Stimulated activated CD4-positive, alpha-beta T cell treated with anti-CD3 and anti-CD28 coated beads, Interleukin-15, amount 100 ng/mL, for 48 hours (primary cell): ENCODE results near the gene E2F4.

ENCODE experiments used
- DNase-seq, 2 donors: peaks; one replicate each; pipeline ENCODE4 v3.0.0-alpha.2; 2020; ENCODE audit warnings: low read depth in 2 of 2

E2F4 gene, protein sequence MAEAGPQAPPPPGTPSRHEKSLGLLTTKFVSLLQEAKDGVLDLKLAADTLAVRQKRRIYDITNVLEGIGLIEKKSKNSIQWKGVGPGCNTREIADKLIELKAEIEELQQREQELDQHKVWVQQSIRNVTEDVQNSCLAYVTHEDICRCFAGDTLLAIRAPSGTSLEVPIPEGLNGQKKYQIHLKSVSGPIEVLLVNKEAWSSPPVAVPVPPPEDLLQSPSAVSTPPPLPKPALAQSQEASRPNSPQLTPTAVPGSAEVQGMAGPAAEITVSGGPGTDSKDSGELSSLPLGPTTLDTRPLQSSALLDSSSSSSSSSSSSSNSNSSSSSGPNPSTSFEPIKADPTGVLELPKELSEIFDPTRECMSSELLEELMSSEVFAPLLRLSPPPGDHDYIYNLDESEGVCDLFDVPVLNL

DNA sequence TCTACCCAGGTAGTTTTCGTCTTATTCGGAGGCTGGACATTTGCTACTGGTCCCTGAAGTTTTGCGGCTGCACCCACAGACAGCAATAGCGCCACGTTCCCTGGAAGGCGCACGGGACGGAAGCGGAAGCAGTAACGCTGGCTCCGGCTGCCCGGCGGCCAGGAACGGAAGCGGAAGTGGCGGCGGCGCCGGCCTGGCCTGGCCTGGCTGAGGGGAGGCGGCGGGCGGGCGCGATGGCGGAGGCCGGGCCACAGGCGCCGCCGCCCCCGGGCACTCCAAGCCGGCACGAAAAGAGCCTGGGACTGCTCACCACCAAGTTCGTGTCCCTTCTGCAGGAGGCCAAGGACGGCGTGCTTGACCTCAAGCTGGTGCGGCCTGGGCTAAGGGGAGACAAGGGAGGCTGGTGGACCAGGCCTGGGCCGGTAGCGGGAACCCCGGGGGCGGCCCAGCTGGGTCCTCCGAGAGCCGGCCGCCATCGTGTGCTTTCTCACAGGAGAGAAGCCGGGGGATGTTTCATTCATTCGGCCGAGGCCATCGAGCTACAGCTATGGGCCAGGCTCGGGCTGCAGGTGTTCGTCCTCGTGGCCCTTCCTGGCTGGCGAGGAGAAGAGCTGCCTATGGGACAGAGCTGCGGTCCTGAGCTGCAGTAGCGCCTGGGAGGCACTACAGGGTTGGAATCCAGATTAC is at the start of gene E2F4:
E2F4 (plus strand) TSS at position 161 of the 687 bp plus-strand sequence; CDS start at position 234, 73 bp downstream.
- DNase-seq, result peak; percentile 83 to 86

DNA sequence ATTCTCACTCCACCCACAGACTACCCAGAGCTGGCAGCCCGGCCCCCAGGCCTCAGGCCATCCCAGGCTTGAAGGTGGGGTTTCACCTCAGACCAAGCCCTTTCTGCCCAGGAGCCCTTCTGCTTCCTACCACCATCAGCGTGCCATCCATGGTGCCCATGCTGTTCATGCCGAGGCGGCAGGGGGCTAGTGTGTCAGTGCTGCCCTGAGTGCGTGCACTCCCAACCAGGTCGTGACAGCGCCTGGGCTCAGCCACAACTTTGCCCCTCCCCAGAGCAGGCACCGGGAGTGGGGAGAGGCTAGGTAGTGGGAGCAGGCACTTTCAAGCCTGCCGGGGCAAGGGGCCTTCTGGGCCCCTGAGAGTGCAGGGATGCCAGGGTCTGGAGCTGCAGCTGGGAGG is 49.6 kb upstream of the E2F4 start:
- no peak for DNase-seq

DNA sequence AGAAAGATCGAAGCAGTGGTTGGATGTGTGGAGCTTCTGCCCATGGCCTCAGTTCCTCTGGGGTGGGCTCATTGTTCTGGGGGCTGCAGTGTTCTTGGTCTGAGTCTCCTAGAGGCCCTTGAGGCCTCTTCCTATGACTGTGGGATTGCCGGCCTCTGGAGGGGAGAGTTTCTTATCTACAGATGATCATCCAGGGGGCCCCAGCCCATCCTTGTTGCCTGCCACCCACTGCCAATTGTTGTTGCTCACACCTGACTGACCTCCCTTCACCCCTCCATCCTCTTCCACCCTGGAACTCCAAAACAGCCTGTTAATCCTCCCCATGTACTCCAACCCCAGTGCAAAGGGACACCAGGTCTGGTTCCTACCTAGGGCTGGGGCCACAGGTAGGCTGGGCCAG is 47.0 kb upstream of the E2F4 start:
- DNase-seq, result no peak

DNA sequence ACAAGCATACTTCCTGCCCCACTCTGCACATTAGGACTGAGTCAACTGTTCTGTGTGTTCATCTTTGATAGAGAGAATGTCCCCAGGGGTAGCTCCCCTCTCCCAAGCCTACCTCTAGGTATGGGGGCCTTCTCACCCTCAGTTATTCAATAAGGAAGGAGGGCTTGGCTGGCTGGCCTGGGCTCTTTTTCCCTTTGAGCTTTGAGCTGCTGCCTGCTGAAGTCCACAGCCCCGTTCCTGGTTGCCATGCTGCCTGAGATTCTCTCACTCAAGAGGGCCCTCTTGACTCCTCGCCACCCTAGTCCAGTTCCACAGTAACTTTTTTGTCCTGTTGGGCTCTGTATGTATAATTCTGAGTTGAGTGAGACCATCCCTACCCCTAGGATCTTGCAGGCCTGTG is 46.2 kb upstream of the E2F4 start:
- no peak for DNase-seq

DNA sequence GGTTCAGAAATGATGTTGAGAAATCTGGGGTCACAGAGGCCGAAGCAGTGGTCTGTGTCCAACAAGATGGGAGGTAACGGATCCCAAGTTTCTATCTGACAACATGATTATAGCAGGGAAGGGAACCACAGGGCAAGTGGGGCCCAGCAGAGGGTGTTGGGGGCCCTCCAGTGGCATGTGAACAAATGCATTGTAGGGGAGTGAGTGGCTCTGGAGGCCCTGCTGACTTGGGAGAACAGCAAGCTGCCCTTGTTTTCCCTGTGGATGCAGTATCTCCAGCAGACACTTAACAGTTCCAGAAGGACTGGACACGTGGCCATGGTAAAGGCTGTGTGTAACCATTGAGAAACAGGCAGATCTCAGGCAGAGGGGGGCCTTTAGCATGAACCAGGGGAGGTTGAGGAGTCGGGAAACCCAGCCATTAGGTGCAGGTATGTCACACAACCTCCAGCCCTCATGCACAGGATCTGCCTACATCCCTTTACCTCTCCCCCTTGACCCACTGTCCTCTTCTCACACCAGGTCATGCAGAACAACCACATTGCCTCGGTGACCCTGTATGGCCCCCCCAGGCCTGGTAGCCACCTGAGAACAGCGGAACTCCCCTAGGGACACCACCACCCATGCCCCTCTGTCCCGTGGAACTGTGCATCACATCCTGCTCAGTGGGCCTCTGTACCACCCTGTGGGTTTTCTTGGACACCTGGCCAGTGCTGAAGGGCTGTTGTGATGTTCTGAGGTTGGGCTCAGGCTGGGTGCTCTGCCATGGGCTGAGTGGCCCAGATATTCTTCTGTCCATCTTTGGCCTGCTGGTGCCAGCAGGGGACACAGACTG is 45.2 kb upstream of the E2F4 start:
- no peak for DNase-seq

DNA sequence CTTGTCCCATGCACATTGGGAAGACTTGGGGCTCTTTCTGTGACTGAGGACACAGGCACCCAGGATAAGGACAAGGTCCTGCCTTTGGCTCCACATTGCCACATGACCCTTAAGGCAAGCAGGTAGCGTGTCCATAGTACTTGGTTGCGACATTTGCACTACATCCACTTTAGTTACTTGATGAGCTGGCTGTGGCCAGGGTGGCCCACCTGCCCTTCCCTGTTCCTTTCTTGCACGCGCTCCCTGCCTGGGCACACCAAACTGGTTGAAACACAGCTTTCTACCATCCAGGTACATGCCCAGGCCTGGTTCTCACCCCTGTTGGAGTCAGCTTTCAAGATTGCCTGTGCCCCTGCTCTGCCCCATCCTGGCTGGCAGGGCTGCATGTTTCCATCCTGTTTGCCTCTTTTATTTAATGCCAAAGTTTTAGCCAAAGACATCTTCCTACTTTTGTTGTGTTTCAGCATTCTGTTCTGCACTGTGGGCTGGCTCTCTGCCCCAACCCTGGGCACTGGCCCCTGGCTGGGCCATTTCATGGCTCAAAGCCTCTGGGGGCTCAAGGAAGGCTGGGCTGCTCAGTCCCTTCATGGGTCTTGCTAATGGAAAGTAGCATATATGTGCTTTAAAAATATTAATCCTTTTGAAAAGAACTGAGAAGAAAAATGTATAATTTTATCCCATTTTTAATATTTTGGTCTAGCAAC is 44.4 kb upstream of the E2F4 start:
- DNase-seq, result no peak

DNA sequence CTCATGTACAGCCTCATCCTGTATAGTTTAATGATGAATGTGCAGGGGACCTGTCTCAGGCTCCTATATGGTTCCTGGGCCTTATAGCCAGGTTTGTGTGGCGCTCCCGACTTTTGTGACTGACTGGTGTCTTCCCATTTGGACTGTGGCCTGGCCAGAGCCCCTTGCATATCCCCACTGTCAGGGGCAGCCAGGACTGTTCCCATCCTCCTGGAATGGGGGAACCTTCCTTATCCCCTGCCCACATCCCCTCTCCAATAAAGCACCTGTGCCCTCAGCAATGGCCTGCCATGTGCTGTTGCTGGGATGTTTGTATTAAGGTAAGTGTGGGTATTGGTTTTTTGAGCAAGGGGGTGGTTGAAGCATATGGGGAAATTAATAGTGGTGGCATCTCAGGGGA is 43.7 kb upstream of the E2F4 start:
- no peak for DNase-seq

DNA sequence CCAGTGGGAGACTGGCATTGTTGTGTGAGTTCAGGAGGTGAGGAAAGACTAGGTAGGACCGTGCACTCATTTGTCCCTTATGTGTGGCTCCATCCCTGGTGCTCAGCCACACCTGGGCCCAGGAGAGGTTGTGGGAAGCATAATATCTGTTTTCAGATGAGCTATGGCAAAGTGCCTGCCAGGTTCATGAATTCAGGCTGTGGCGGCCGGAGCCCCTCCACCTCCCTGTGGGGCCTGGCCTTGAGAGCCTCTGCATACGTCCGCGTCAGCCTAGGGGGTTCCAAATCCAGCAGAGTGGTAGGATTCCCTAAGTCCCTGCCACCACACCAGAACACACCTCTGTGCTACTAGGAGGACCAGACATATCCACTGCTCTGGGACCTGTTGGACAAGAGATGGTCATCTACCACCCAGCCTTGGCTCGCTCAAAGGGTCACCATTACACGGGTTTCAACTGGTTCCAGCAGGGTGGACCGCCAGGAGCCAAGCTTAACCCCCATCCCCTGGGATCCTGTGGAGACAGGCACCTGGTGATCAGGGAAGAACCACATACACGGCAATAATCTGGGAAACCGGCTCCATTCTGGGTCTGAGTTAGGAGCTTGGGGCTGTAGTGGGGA is 43.2 kb upstream of the E2F4 start:
- DNase-seq, result no peak

DNA sequence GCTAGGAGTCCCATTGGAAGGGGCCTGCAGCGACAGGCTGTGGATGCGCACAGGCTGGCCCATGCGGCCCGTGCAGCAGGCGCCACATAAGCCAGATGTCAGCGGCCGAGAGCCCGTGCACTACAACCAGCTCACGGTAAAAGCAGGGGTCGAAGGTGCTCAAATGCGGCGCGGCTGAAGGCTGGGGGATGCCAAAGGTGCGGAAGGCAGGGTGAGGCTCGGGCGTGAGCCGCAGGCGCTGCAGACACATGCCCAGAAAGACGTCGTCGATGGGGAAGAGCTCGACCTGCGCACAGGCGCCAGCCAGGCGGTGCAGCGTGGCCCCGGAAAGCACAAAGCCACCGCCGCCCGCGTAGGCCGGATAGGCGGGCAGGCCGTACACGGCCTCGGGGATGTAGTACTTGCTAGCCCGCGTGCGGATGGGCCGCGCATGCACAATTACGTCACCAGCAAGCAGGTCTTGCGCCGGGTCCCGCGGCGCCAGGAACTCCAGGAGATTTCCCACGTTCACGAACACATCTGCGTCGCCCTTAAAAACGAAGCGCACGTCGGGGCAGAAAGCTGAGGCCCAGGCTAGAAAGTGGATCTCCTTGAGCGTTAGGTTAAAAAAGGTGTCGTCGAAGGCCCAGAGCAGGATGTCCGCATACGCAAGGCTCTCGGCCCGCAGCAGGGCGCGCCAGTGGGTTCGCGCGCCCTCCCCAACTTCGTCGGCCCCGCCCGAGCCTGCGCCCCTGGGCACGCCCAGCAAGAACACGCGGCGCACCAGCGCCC is 42.5 kb upstream of the E2F4 start:
- DNase-seq, result no peak

DNA sequence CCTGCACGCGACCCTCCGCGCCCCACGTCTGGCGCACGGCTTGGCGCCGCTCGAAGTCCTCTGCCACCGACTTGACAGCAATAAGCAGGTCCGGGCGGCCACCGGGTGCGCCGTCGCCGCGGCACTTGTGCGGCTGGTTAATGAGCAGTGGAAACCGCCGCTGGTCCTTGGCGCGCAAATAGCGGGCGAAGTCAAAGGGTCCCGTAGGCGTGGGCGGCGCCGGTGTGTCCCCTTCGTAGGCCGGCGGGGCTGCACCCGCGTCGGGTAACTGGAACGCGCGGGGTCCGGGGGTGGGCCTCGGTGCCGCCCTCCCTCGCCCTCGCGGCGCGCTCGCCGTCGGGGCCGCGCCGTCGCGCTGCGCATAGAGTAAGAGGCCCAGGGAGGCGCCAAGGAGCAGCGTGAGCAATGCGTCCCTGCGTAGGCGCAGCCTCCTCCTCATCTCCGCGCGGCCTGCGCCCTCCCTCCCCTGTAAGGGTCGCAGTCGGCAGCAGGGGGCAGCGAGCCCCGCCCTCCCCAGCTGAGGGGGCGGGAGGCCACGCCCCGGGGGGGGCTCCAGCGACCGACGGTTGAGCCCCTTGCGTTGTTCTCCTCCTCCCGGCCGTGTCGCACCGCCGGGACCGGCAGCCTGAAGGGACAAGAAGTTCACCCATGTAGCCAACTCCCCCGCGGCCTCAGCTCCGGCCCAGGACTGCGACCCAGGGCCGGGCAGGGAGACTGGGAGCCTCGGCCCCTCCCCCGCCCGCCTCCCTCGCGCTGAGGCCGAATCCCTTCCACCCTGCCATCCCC is 41.7 kb upstream of the E2F4 start:
- DNase-seq, result no peak

DNA sequence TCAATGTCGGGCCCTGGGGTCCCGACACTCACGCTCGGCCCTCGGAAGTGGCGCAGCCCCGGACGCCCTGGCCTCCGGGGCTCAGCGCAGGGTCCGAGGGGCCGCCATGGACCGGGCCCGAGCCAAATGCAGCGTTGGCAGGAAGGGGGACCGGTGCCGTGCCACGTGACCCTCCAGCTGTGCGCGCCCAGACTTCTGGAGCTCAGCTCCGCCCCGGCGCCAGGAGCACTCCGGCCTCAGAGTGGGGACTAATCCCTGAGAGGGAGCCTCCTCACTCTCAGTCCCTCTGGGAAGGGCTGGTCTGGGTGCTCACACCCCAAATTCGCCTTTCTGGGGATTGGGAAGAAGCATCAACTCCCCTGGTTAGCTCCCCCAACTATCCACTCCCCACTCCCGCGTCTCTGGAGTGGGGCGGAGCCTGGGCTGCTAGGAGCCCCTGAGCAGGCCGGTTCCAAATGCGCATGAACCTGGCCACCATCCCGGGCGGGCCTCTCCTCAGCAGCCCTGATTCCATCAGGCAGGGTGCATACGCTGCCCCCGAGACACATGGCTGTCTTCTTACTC is 41.0 kb upstream of the E2F4 start, which contains the start of gene B3GNT9:
B3GNT9 (minus strand) TSS at position 166 of the 564 bp plus-strand sequence. CDS start 513 bp downstream, outside the sequence.
- no peak for DNase-seq

DNA sequence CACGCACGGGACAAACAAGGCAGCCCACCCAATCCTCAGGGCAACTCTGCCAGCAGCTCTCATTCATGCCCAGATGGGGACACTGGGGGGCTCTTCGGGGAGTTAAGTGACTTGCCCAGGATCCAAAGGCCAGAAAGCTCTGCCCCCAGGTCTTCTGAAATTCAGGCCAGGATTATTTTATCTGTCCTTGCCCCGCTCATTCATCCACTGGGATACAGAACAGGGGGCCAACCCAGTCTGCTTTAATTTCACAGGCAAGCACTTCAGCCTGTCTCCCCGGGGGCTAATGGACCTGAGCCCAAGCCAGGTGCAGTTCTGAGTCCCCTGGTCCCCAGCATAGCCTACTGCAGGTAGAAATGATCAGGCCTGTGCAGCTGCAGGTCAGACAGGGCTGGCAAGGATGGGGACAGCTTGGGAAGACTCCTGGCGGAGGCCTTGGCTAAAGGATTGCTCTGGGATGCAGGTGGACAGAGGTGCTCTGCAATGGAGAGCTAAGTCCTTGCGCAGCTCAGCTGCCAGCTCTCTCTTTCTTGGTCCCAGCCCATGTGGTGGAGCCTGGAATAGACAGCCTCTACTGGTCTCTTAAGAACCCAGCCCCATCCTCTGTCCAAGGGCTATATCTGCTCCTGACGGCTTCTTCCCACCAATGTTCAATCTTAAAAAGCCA is 40.4 kb upstream of the E2F4 start:
- no peak for DNase-seq

DNA sequence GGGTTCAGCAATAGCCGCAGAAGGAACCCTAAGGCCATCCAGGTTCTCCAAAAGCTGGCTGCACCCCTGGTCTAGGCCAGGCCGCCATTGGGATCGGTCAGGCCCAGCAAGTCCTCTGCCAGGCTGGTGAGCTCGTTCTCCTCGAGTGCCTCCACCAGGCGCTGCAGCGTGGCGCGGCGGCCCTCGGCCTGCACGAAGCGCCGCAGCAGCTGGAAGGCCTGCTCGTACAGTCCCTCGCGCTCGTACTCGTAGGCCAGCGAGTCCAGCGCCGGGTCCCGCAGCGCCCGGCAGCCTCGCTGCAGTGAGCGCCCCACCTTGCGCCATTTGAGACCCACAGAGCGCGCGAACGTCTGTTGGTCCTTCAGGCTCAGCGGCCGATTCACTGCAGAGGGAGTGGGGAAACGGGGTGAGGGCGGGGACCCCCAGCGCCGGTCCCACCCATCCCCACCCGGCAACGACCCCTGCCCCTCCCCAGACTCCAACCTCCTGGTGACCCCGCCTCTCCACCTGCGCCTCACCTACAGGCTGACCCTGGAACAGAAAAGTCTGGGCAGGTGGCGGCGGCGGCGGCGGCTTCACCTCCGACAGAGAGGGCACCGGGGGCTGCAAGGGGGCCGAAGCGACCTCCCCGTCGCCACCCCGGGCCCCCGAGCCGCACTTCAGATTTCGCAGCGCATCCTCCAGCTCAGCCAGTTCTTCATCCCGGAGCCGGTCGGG is 37.2 kb upstream of the E2F4 start:
- DNase-seq, result no peak

DNA sequence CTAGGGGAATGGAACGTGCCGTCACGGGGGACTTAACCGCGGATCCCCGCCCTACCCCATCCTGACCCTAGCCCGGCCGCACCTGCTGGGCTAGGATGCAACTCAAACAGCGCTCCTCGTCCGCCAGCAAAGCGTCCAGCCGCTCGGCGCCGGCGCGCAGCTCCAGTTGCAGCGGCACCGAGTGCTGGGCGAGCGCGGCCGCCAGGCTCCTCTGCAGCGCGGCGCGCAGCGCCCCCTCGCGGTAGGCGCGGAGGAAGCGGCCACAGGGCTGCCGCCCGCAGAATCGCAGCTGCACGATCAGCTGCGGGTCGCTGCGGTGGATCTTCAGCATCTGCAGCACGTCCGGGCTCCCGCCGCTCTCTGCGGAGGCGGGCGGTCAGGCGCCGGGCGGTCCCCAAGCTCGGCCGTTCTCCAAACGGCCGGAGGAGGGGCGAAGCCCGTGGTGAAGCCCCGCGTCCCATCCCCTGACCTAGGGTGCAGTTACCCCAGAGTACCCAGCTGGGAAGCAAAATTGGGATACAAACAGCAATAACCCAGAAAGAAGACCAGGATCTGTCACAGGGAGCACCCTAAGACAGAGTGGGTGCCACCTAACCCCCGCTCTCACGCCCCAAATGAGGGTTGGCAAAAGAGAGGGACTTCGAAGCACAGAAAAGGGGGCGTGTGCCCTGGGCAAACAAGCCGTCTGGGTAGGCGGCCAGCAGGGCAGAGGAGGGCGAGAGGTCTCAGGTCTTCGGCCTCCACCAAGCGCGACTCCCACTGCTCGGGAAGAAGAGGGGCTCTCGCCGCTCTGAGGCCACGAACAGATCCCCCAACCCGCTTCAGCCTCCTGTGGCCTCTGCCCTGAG is 36.4 kb upstream of the E2F4 start:
- DNase-seq, result peak in 1 of 2 donors; percentile 67

DNA sequence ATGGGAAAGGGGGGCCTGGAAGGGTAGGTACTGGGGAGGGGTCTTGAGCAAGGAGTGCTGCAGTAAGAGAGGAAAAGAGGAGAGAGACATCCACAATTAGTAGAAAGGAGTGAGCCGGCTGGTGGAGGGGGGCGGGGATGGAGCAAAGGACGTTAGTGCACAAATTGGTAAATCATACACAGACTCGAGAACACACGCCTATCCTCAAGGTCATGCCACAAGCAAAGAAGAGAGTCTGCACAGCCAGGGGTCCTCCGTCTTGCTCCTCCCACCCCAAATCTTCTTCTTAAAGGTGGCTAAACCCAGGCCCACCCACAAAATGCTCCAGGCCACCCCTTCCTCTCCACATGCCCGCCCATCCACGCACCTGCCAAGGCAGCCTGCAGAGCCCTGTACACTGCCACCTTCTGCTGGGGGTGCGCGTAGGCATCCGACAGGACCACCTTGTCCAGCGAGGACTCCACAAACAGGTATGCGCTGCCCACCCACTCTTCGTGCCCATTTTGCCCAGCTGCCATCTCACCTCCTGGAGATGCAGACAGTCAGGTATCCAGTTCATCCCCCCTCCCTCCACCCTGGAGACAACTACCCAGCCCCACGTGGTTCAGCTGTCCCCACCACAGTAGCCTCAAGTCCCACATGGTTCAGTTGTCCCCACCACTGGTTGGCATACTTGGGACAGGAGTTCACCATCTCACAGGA is 35.7 kb upstream of the E2F4 start:
- no peak for DNase-seq

DNA sequence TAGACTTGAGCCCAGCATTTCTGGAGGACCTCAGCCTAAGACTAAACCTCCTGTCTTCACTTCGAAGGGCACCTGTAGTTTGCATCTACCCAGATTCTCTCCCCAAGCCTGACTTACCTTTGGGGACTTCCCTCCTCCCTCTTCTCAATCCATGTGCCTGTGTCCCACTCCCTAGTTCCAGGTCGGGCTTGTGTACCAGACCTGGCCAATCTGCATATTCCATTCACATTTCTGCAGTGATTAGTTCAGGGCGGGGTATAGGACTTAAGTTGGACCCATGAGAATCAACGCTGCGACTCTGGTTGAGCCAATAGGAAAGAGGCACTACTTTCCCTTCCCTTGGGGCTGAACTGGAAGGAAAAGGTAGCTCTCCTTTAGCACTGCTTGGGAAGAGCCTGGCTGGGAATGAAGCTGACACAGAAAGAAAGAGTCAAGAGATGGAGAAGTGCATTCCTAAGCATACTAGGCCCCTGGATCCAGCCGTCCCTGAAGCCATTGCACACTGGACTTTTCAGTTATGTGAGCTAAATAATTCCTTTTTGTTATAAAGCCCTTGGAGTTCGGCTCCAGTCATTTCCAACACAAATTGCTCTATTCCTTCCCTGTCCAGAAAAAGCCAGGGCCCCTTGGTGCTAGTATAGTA is 34.7 kb upstream of the E2F4 start:
- DNase-seq, result no peak
